HepG2 (cell line): ENCODE measurements around the gene ERC1.

Source experiments
- ZMYM4 ChIP-seq: sonication (generic); formaldehyde crosslinking; IDR thresholded peaks from 2 replicates; pipeline ENCODE4 v1.8.1; 2023; ENCODE audit warnings: mild to moderate bottlenecking, missing genetic modification reagents
- ZNF570 ChIP-seq: sonication (generic); formaldehyde crosslinking; IDR thresholded peaks from 2 replicates; pipeline ENCODE4 v1.4.0; 2020; ENCODE audit warnings: mild to moderate bottlenecking, missing genetic modification reagents, borderline replicate concordance

DNA sequence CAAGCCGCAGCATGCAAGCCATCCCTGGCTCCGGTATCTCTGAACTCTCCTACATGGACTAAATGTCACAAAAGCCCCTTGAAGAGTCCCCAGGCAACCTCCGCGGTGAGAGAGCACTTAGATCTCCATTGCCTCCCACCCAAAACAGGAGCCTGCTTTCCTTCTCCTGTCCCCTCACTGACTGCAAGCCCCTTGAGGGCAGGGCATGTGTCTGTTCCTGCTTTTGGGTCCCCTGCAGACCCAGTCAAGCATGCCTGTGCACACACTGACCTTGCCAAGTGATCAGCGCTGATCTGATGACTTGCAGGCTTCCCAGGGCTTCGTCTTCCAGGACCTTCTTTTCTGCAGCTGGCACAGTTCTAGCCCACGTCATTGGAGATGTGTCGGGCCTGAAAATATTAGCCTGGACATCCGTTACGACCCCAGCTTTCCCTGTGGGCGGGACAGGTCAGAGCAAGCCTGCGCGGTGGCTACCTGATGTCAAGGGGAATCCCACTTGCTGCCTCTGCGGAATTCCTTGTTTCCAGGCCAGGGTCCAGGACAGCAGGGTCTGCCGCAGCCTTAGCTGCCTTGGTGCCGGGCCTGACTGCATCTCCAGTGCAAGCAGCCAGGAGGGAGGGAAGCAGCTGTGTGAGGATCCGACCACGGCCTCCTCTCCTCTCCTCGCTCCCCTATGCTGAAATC is 510.8 kb downstream of the ERC1 start:
- no peak for TF ChIP-seq ZMYM4
- TF ChIP-seq ZNF570 (CRISPR knock-in tag), result no peak
